H1 (cell line): ENCODE results near the gene MYOM1. TPM values are rescaled to one million over a fixed set of nuclear protein-coding genes. Genes with fewer than 3 reads are reported as not detected.

Source experiments
- CTCF ChIA-PET: fragments of 300-600 bp; sonication (Branson Sonifier 250); formaldehyde crosslinking; loops from one replicate; lab custom pipeline; 2021; ENCODE audit not compliant: partially characterized antibody; lab: Charles Lee
- POLR2A ChIA-PET: fragments of 300-600 bp; sonication (Branson Sonifier 250); formaldehyde crosslinking; loops from one replicate; lab custom pipeline; 2021; ENCODE audit warnings: inconsistent platforms; ENCODE audit not compliant: partially characterized antibody; lab: Charles Lee
- DNase-seq, 2 experiments: peaks; one replicate each; pipeline versions ENCODE4 v3.0.0 to v3.0.0-alpha.2; 2010 to 2022; ENCODE audit warnings: low spot score in 2 of 2, low read depth in 1 of 2, mixed read lengths in 1 of 2
- FAIRE-seq: peaks from 2 replicates; lab custom pipeline; 2011; peaks lifted over from hg19 to GRCh38; lab: Jason Lieb, UNC
- H2AFZ ChIP-seq: 2 replicates; pipeline ENCODE4 v1.8.1; 2012; ENCODE audit warnings: low read length, inconsistent platforms
- H2AK5ac ChIP-seq: 2 replicates; pipeline ENCODE4 v1.6.1; 2013; ENCODE audit warnings: low read depth, low read length
- H2BK120ac ChIP-seq: replicated peaks from 2 replicates; pipeline ENCODE3; 2013; ENCODE audit warnings: low read depth, low read length, inconsistent platforms
- H2BK12ac ChIP-seq: 2 replicates; pipeline ENCODE4 v1.6.1; 2013; ENCODE audit warnings: low read depth, low read length
- H2BK15ac ChIP-seq: 2 replicates; pipeline ENCODE4 v1.6.1; 2013; ENCODE audit warnings: low read length
- H2BK20ac ChIP-seq: 2 replicates; pipeline ENCODE4 v1.6.1; 2013; ENCODE audit warnings: low read length
- H2BK5ac ChIP-seq: 2 replicates; pipeline ENCODE4 v1.6.1; 2013; ENCODE audit warnings: low read depth, low read length
- H3K14ac ChIP-seq: 2 replicates; pipeline ENCODE4 v1.6.1; 2013; ENCODE audit warnings: inconsistent platforms; ENCODE audit not compliant: insufficient read length
- H3K18ac ChIP-seq: 2 replicates; pipeline ENCODE4 v1.6.1; 2013; ENCODE audit warnings: low read length; ENCODE audit errors: extremely low read depth
- H3K23ac ChIP-seq: 2 replicates; pipeline ENCODE4 v1.6.1; 2013; ENCODE audit warnings: inconsistent platforms; ENCODE audit not compliant: insufficient read length
- H3K23me2 ChIP-seq: 2 replicates; pipeline ENCODE4 v1.6.1; 2013; ENCODE audit warnings: low read depth, low read length
- H3K27ac ChIP-seq: 2 replicates; pipeline ENCODE4 v1.6.1; 2011; ENCODE audit warnings: low read depth, low read length, inconsistent platforms
- H3K27me3 ChIP-seq, 4 experiments: replicated peaks in 1 of 4; 1 replicate in 1 of 4; 2 replicates in 3 of 4; pipeline versions ENCODE4 v1.6.1 to v1.8.1; 2011 to 2013; ENCODE audit warnings: low read length in 3 of 4, mild to moderate bottlenecking in 3 of 4, inconsistent platforms in 2 of 4, mixed read lengths in 2 of 4, moderate library complexity in 1 of 4; ENCODE audit not compliant: control insufficient read depth in 3 of 4, insufficient read depth in 3 of 4; ENCODE audit errors: extremely low read depth in 1 of 4
- H3K36me3 ChIP-seq, 4 experiments: 2 replicates each; pipeline versions ENCODE4 v1.6.1 to v1.8.1; 2011 to 2013; ENCODE audit warnings: mild to moderate bottlenecking in 4 of 4, low read length in 3 of 4, moderate library complexity in 2 of 4, control low read depth in 1 of 4, inconsistent platforms in 1 of 4; ENCODE audit not compliant: insufficient read depth in 4 of 4, control insufficient read depth in 2 of 4
- H3K4ac ChIP-seq: replicated peaks from 2 replicates; pipeline ENCODE3; 2013; ENCODE audit warnings: low read length, low read depth, mixed read lengths, inconsistent platforms; ENCODE audit not compliant: insufficient read length
- H3K4me1 ChIP-seq, 4 experiments: replicated peaks in 1 of 4; 1 replicate in 1 of 4; 2 replicates in 3 of 4; pipeline versions ENCODE4 v1.6.1 to v1.8.1; 2011 to 2013; ENCODE audit warnings: low read length in 3 of 4, inconsistent platforms in 2 of 4, mixed read lengths in 1 of 4; ENCODE audit not compliant: insufficient read depth in 4 of 4, control insufficient read depth in 3 of 4
- H3K4me2 ChIP-seq, 2 experiments: 2 replicates each; pipeline versions ENCODE4 v1.6.1 to v1.8.1; 2011 to 2013; ENCODE audit warnings: low read depth in 2 of 2, low read length in 2 of 2, control low read depth in 1 of 2, inconsistent platforms in 1 of 2, mild to moderate bottlenecking in 1 of 2; ENCODE audit not compliant: insufficient read depth in 1 of 2
- H3K4me3 ChIP-seq, 4 experiments: fragments of 200-600, 300-600 bp in 1 of 4; sonication (generic), shearing (Covaris generic), sonication (Bioruptor Twin) in 1 of 4; 2 replicates each; pipeline versions ENCODE4 v1.5.1 to v1.8.1; 2011 to 2016; ENCODE audit warnings: low read length in 4 of 4, low read depth in 3 of 4, control low read depth in 2 of 4, inconsistent platforms in 2 of 4, mild to moderate bottlenecking in 2 of 4, mixed read lengths in 1 of 4, moderate library complexity in 1 of 4; ENCODE audit not compliant: insufficient read depth in 2 of 4; ENCODE audit errors: extremely low read depth in 1 of 4
- H3K56ac ChIP-seq: replicated peaks from 2 replicates; pipeline ENCODE3; 2013; ENCODE audit warnings: low read depth, mild to moderate bottlenecking, mixed read lengths, low read length, inconsistent platforms; ENCODE audit not compliant: insufficient read length
- H3K79me1 ChIP-seq: 2 replicates; pipeline ENCODE4 v1.6.1; 2013; ENCODE audit warnings: low read depth, low read length, control low read depth
- H3K79me2 ChIP-seq, 2 experiments: 2 replicates each; pipeline versions ENCODE4 v1.6.1 to v1.8.1; 2012 to 2013; ENCODE audit warnings: low read length in 2 of 2, mild to moderate bottlenecking in 2 of 2, inconsistent platforms in 1 of 2; ENCODE audit not compliant: insufficient read depth in 2 of 2, control insufficient read depth in 1 of 2
- H3K9ac ChIP-seq, 4 experiments: replicated peaks in 1 of 4; 1 replicate in 1 of 4; 2 replicates in 3 of 4; pipeline versions ENCODE4 v1.6.1 to v1.8.1; 2011 to 2013; ENCODE audit warnings: low read depth in 3 of 4, low read length in 3 of 4, control low read depth in 2 of 4, mild to moderate bottlenecking in 2 of 4, moderate library complexity in 2 of 4, inconsistent platforms in 1 of 4; ENCODE audit errors: extremely low read depth in 1 of 4
- H3K9me3 ChIP-seq, 2 experiments: 2 replicates each; pipeline versions ENCODE4 v1.6.1 to v1.8.1; 2012 to 2013; ENCODE audit warnings: mild to moderate bottlenecking in 2 of 2, moderate library complexity in 2 of 2, control low read depth in 1 of 2, inconsistent platforms in 1 of 2, low read depth in 1 of 2, low read length in 1 of 2, mixed read lengths in 1 of 2; ENCODE audit not compliant: insufficient read depth in 2 of 2
- H4K20me1 ChIP-seq, 2 experiments: replicated peaks in 1 of 2; 2 replicates each; pipeline versions ENCODE3 to v1.8.1; 2011 to 2013; ENCODE audit warnings: inconsistent platforms in 2 of 2, low read length in 2 of 2, mild to moderate bottlenecking in 1 of 2; ENCODE audit not compliant: insufficient read depth in 2 of 2, control insufficient read depth in 1 of 2
- H4K5ac ChIP-seq: 2 replicates; pipeline ENCODE4 v1.6.1; 2013; ENCODE audit warnings: low read length, low read depth, mixed read lengths, inconsistent platforms; ENCODE audit not compliant: insufficient read length
- H4K8ac ChIP-seq: 2 replicates; pipeline ENCODE4 v1.8.0; 2013; ENCODE audit warnings: mild to moderate bottlenecking, moderate library complexity, low read length, inconsistent platforms; ENCODE audit not compliant: insufficient read depth; ENCODE audit errors: extremely low read depth
- H4K91ac ChIP-seq: replicated peaks from 2 replicates; pipeline ENCODE3; 2013; ENCODE audit warnings: low read length, mixed read lengths, inconsistent platforms; ENCODE audit not compliant: insufficient read length
- HDAC6 ChIP-seq: IDR thresholded peaks from one replicate; pipeline ENCODE4 v1.7.1; 2012; ENCODE audit warnings: low read depth, mild to moderate bottlenecking, inconsistent platforms, low read length, moderate library complexity
- POLR2A ChIP-seq, 2 experiments: IDR thresholded peaks; 1 replicate in 1 of 2; 2 replicates in 1 of 2; pipeline ENCODE4 v1.6.1; 2011; ENCODE audit warnings: low read depth in 2 of 2, low read length in 2 of 2, mild to moderate bottlenecking in 2 of 2; ENCODE audit errors: control extremely low read depth in 1 of 2
- WGBS, 2 experiments: shearing (Covaris generic) in 1 of 2; methylation state at CpG; one replicate each; pipeline versions ENCODE4 v1.1.6 to v1.1.7; 2013 to 2015; ENCODE audit warnings: low lambda C conversion rate in 2 of 2, mixed read lengths in 2 of 2, inconsistent platforms in 1 of 2, low coverage in 1 of 2, missing lambda C conversion rate in 1 of 2; ENCODE audit not compliant: insufficient replicate concordance in 2 of 2, insufficient coverage in 1 of 2, insufficient read length in 1 of 2; ENCODE audit errors: extremely low coverage in 1 of 2, missing lambda C conversion rate in 1 of 2; 5-methylcytosine and 5-hydroxymethylcytosine counted together
- polyA plus RNA-seq, 7 experiments: library from polyadenylated mRNA; depleted of rRNA in 3 of 7; stranded (reverse) in 5 of 7; unstranded in 2 of 7; fragments of >200 nt in 5 of 7; fragments of 200-250 nt in 2 of 7; gene quantifications; 1 replicate in 5 of 7; 2 replicates in 1 of 7; 4 replicates in 1 of 7; pipeline versions ENCODE4 v1.2.1 to v1.2.3, GENCODE V29; 2011 to 2013; ENCODE audit warnings: missing spikeins in 2 of 7, mixed read lengths in 2 of 7
- total RNA-seq: library from RNA; stranded (reverse); fragmentation: NEBNext Ultra II Directional; extraction: Animal tissue kit (Norgen Biotek cat#: 25700); gene quantifications from 2 replicates; pipeline ENCODE4 v1.2.1, GENCODE V29; 2021

Gene MYOM1
- total and polyA plus RNA-seq, 2 of the 8 experiments (the other 6 are each of a cell fraction or from before 2014, with no cell fraction given), result 0.06 to 0.32 TPM

DNA sequence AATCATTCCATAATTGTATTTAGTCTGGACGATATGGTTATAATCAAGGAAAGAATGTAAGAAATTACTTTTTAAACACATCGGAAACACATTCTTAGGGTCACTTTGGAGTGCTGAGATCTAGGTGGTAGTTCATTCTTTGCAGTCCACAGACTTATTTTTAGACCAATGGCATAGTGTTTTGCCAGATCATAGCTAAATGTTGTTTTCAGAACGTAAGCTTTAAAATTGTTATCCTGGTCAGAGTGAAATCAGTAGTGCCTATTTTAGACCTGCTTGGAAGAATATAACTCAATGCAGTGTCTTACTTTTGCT, 32.2 kb upstream of the MYOM1 start:
- H2AFZ ChIP-seq, result no peak overlapping the region
- no peak overlapping the region for H3K14ac ChIP-seq
- H3K4me2 ChIP-seq, result no peak overlapping the region
- H3K27me3 ChIP-seq, result no peaks in the 10 kb centered on the region
- H3K9ac ChIP-seq, result no peak overlapping the region
- no peak overlapping the region for H3K4me3 ChIP-seq
- no peak for DNase-seq
- H3K27ac ChIP-seq, result no peak overlapping the region
- H3K4ac ChIP-seq, result no peak overlapping the region
- WGBS, 2 experiments, result 93% methylated on average over 3 of the region's 3 CpGs; no CpG with 5 or more reads in 1 of the 2 experiments
- POLR2A ChIA-PET, result interaction anchor here (1.0 to 6.3 kb wide), 3 partner anchors 8 to 345 kb away, joined by 3 to 60 read pairs (median 4); partner anchors contain the start of gene MYL12B
- no peak overlapping the region for H2BK12ac ChIP-seq
- peaks cover 0 to 3% (median 0%) of the 10 kb centered on the region in 4 experiments; a peak in 1 of 7 replicates for H3K4me1 ChIP-seq
- H4K5ac ChIP-seq, result no peak overlapping the region
- no peaks in the 10 kb centered on the region for H3K9me3 ChIP-seq
- H3K36me3 ChIP-seq, result peaks cover 12 to 44% (median 34%) of the 10 kb centered on the region in 4 experiments
- no peak overlapping the region for H2BK20ac ChIP-seq
- H2BK120ac ChIP-seq, result no peak overlapping the region
- no peak overlapping the region for H4K91ac ChIP-seq
- peaks cover 4 to 10% of the 10 kb centered on the region in 2 experiments for H4K20me1 ChIP-seq
- CTCF ChIA-PET, result no interaction called here
- no peak overlapping the region for H2AK5ac ChIP-seq
- H4K8ac ChIP-seq, result no peak overlapping the region
- H3K23me2 ChIP-seq, result 0 out of 2 replicates have a peak, but pooled peaks cover 1% of the 10 kb centered on the region
- H2BK15ac ChIP-seq, result no peak overlapping the region
- peak in 1 of 2 experiments; percentile 27; a peak in 1 of 3 replicates for TF ChIP-seq POLR2A (IDR thresholded peaks at IDR 0.05; ENCODE audit: control extremely low read depth in 1 of 2, low read depth in 2 of 2, low read length in 2 of 2)
- no peak for TF ChIP-seq HDAC6
- H3K79me2 ChIP-seq, result peaks cover 8 to 56% of the 10 kb centered on the region in 2 experiments; a peak in 3 of 4 replicates
- no peaks in the 10 kb centered on the region for H3K79me1 ChIP-seq
- no peak overlapping the region for H2BK5ac ChIP-seq
- H3K56ac ChIP-seq, result no peak overlapping the region
- no peak overlapping the region for H3K23ac ChIP-seq
- FAIRE-seq, result no peak
- H3K18ac ChIP-seq, result no peak overlapping the region
